Left lung (tissue), 10 donors: ENCODE measurements around the gene DAB2IP. TPM values are rescaled to one million over a fixed set of nuclear protein-coding genes. Genes with fewer than 3 reads are reported as not detected.

ENCODE experiments used
- ATAC-seq: fragments of 200-7000 bp; cut with Tn5 transposase; one replicate; pipeline ENCODE4 v1.9.1; 2020; ENCODE audit warnings: moderate library complexity
- DNase-seq, 4 donors: peaks; one replicate each; pipeline ENCODE4 v3.0.0-alpha.2; 2013 to 2020
- H3K27ac ChIP-seq, 2 donors: fragments of 200-600 bp; sonication (generic) in 1 of 2; one replicate each; pipeline versions ENCODE4 v1.5.0 to v1.8.0; 2020 to 2021
- H3K27me3 ChIP-seq, 2 donors: fragments of 200-600 bp; sonication (generic) in 1 of 2; one replicate each; pipeline versions ENCODE4 v1.5.0 to v1.8.0; 2020 to 2021
- H3K36me3 ChIP-seq, 2 donors: fragments of 200-600 bp; sonication (generic) in 1 of 2; one replicate each; pipeline versions ENCODE4 v1.5.0 to v1.8.0; 2020 to 2021
- H3K4me1 ChIP-seq, 2 donors: fragments of 200-600 bp; one replicate each; pipeline ENCODE4 v1.8.0; 2021
- H3K4me3 ChIP-seq, 2 donors: fragments of 200-600 bp; sonication (generic) in 1 of 2; one replicate each; pipeline versions ENCODE4 v1.5.0 to v1.8.0; 2020 to 2021; ENCODE audit warnings: mild to moderate bottlenecking in 1 of 2
- H3K9me3 ChIP-seq, 2 donors: fragments of 200-600 bp; sonication (generic) in 1 of 2; one replicate each; pipeline versions ENCODE4 v1.5.0 to v1.8.0; 2020 to 2021
- CTCF ChIP-seq, 2 donors: fragments of 200-600 bp; sonication (generic) in 1 of 2; IDR thresholded peaks; one replicate each; pipeline versions ENCODE4 v1.5.0 to v1.8.0; 2021; ENCODE audit warnings: antibody characterized with exemption in 2 of 2
- intact Hi-C, 2 donors: fragments of 100-400 bp; cut with DNase I; formaldehyde crosslinking; loops; one replicate each; pipeline versions ENCODE4 v1.11.2 to v1.14.2; 2022
- polyA plus RNA-seq, 6 donors: library from polyadenylated mRNA; unstranded; fragments of 120-200 nt; gene quantifications; one replicate each; pipeline ENCODE4 v1.2.1, GENCODE V29; 2013; ENCODE audit not compliant: insufficient read length in 6 of 6
- total RNA-seq, 2 donors: library from RNA; stranded (reverse); fragmentation: NEBNext Ultra II Directional; extraction: Animal tissue kit (Norgen Biotek cat#: 25700); gene quantifications; one replicate each; pipeline ENCODE4 v1.2.1, GENCODE V29; 2021
- donor health status: DM: no; HTN: yes; CAD: no.
- donor health status: DM: no; HTN: no; CAD: no.

The DAB2IP gene
- total and polyA plus RNA-seq, 8 donors: 25.0 to 53.4 (median 34.6) TPM

GRCh38 chr9:121780177-121781040 lies 129.0 kb downstream of the DAB2IP start:
- H3K36me3 ChIP-seq: peaks cover 0 to 77% of the 10 kb centered on the region in 2 donors

GRCh38 chr9:121781145-121781548 lies 129.7 kb downstream of the DAB2IP start:
- no peaks in the 10 kb centered on the region for H3K4me1 ChIP-seq
- ATAC-seq: no peak
- no peaks in the 10 kb centered on the region for H3K9me3 ChIP-seq
- peaks cover 0 to 69% of the 10 kb centered on the region in 2 donors for H3K36me3 ChIP-seq
- H3K27ac ChIP-seq: no peak overlapping the region
- no peaks in the 10 kb centered on the region for H3K27me3 ChIP-seq
- H3K4me3 ChIP-seq: no peak overlapping the region
- intact Hi-C loops: no loop called here
- no peak for DNase-seq
- no peak for TF ChIP-seq CTCF (IDR thresholded peaks at IDR 0.05)

More at GRCh38 chr9:121780177-121781040, 129.0 kb downstream of the DAB2IP start:
- peak overlapping the region in 1 of 2 donors; percentile 60 for H3K27ac ChIP-seq
- H3K4me3 ChIP-seq: no peak overlapping the region
- no peaks in the 10 kb centered on the region for H3K4me1 ChIP-seq
- no peak for TF ChIP-seq CTCF (IDR thresholded peaks at IDR 0.05)
- no peak for ATAC-seq
- intact Hi-C loops: no loop called here
- H3K27me3 ChIP-seq: no peaks in the 10 kb centered on the region
- no peaks in the 10 kb centered on the region for H3K9me3 ChIP-seq
- peak in 1 of 4 donors; percentile 61 for DNase-seq

GRCh38 chr9:121781701-121782464 lies 130.4 kb downstream of the DAB2IP start:
- intact Hi-C loops: no loop called here
- Histone ChIP-seq H3K4me1 (no peaks in the 10 kb centered on the region), H3K4me3 (no peak overlapping the region), H3K27ac (no peak overlapping the region), H3K36me3 (peaks cover 0 to 62% of the 10 kb centered on the region in 2 donors), H3K9me3 (no peaks in the 10 kb centered on the region), H3K27me3 (no peaks in the 10 kb centered on the region)
- ATAC-seq: no peak
- no peak for DNase-seq
- TF ChIP-seq CTCF (IDR thresholded peaks at IDR 0.05): no peak

GRCh38 chr9:121782514-121783110 lies 131.2 kb downstream of the DAB2IP start:
- Histone ChIP-seq H3K9me3 (no peaks in the 10 kb centered on the region), H3K27ac (no peak overlapping the region), H3K36me3 (peaks cover 0 to 55% of the 10 kb centered on the region in 2 donors), H3K4me3 (no peak overlapping the region), H3K4me1 (no peaks in the 10 kb centered on the region), H3K27me3 (no peaks in the 10 kb centered on the region)
- ATAC-seq (no peak), DNase-seq (no peak)
- intact Hi-C loops: no loop called here
- TF ChIP-seq CTCF (IDR thresholded peaks at IDR 0.05): no peak

- Histone ChIP-seq H3K27ac (no peak overlapping the region), H3K36me3 (peaks cover 0 to 50% of the 10 kb centered on the region in 2 donors), H3K4me3 (no peak overlapping the region), H3K4me1 (no peaks in the 10 kb centered on the region), H3K27me3 (no peaks in the 10 kb centered on the region), H3K9me3 (no peaks in the 10 kb centered on the region)
- no peak for ATAC-seq
- no peak for DNase-seq
- intact Hi-C loops: no loop called here
- TF ChIP-seq CTCF (IDR thresholded peaks at IDR 0.05): no peak
These were observed 131.7 kb downstream of the DAB2IP start for GRCh38 chr9:121783111-121783510.
